ENCODE measurements around the gene NINL. TPM values are rescaled to one million over a fixed set of nuclear protein-coding genes. Genes with fewer than 3 reads are reported as not detected.
"Not testable (repeated sequence)": the region's sequence is repeated elsewhere in the genome, so short reads cannot be mapped to it uniquely, and the experiment has no call there.

NINL gene
- total RNA-seq, 4 donors from 2014 or later: 3.0 to 5.8 (median 3.7) TPM

DNA sequence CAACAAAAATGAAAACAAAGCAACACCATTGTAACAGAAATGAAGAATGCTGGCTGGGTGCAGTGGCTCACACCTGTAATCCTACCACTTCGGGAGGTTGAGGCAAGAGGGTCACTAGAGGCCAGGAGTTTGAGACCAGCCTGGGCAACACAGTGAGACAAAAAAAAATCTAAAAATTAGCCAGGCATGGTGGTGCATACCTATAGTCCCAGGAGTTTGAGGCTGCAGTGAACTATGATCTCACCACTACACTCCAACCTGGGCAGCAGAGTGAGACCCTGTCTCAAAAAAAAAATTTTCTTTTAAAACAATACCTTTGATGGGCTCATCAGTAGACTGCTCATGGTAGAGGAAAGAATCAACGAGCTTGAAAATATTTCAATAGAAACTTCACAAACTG lies 18.5 kb downstream of the NINL start:
- TF ChIP-seq POLR2A (IDR thresholded peaks at IDR 0.05; ENCODE audit: low read depth) (no peak), EP300 (IDR thresholded peaks at IDR 0.05) (no peak), CTCF (IDR thresholded peaks at IDR 0.05) (no peak), POLR2AphosphoS5 (IDR thresholded peaks at IDR 0.05) (no peak)
- Histone ChIP-seq H3K27me3 (no peaks in the 10 kb centered on the region), H3K27ac (replicated peaks in 1 of 4) (no peak overlapping the region), H3K9me3 (no peaks in the 10 kb centered on the region), H3K4me3 (no peak overlapping the region), H3K36me3 (no peaks in the 10 kb centered on the region), H3K4me1 (no peaks in the 10 kb centered on the region)
- DNase-seq (ENCODE audit: extremely low spot score): no peak
- 96% methylated on average over 2 of the region's 2 CpGs for WGBS
- intact Hi-C loops (cut with DNase I): no loop called here

GRCh38 chr20:25565578-25566157 lies 19.7 kb downstream of the NINL start:
- Histone ChIP-seq H3K27me3 (no peaks in the 10 kb centered on the region), H3K27ac (replicated peaks in 1 of 4) (no peak overlapping the region), H3K36me3 (no peaks in the 10 kb centered on the region), H3K4me3 (no peak overlapping the region), H3K9me3 (no peaks in the 10 kb centered on the region), H3K4me1 (no peaks in the 10 kb centered on the region)
- DNase-seq (ENCODE audit: extremely low spot score): no peak
- TF ChIP-seq POLR2A (IDR thresholded peaks at IDR 0.05; ENCODE audit: low read depth) (no peak), POLR2AphosphoS5 (IDR thresholded peaks at IDR 0.05) (no peak), CTCF (IDR thresholded peaks at IDR 0.05) (no peak), EP300 (IDR thresholded peaks at IDR 0.05) (no peak)
- 84% methylated on average over 6 of the region's 6 CpGs for WGBS
- intact Hi-C loops (cut with DNase I): no loop called here

GRCh38 chr20:25563876-25564275 lies 21.5 kb downstream of the NINL start:
- Histone ChIP-seq H3K9me3 (no peaks in the 10 kb centered on the region), H3K27ac (replicated peaks in 1 of 4) (no peak overlapping the region), H3K27me3 (no peaks in the 10 kb centered on the region), H3K4me1 (no peaks in the 10 kb centered on the region), H3K4me3 (no peak overlapping the region), H3K36me3 (no peaks in the 10 kb centered on the region)
- DNase-seq (ENCODE audit: extremely low spot score): no peak
- 93% methylated on average over 6 of the region's 6 CpGs for WGBS
- intact Hi-C loops (cut with DNase I): no loop called here
- no peak for TF ChIP-seq CTCF (IDR thresholded peaks at IDR 0.05)
- TF ChIP-seq EP300 (IDR thresholded peaks at IDR 0.05): no peak
- TF ChIP-seq POLR2AphosphoS5 (IDR thresholded peaks at IDR 0.05): no peak

GRCh38 chr20:25563362-25563761 lies 22.0 kb downstream of the NINL start:
- TF ChIP-seq POLR2A (IDR thresholded peaks at IDR 0.05; ENCODE audit: low read depth) (no peak), CTCF (IDR thresholded peaks at IDR 0.05) (no peak), EP300 (IDR thresholded peaks at IDR 0.05) (no peak), POLR2AphosphoS5 (IDR thresholded peaks at IDR 0.05) (no peak)
- Histone ChIP-seq H3K4me3 (no peak overlapping the region), H3K9me3 (no peaks in the 10 kb centered on the region), H3K36me3 (peaks cover 0 to 4% (median 0%) of the 10 kb centered on the region in 4 donors), H3K27ac (replicated peaks in 1 of 4) (no peak overlapping the region), H3K27me3 (no peaks in the 10 kb centered on the region), H3K4me1 (no peaks in the 10 kb centered on the region)
- DNase-seq (ENCODE audit: extremely low spot score): no peak
- intact Hi-C loops (cut with DNase I): no loop called here

DNA sequence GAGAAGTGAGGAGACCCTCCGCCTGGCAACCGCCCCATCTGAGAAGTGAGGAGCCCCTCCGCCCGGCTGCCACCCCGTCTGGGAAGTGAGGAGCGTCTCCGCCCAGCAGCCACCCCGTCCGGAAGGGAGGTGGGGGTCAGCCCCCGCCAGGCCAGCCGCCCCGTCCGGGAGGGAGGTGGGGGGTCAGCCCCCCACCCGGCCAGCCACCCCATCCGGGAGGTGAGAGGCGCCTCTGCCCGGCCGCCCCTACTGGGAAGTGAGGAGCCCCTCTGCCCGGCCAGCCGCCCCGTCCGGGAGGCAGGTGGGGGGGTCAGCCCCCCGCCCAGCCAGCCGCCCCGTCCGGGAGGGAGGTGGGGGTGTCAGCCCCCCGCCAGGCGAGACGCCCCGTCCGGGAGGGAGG lies 23.6 kb downstream of the NINL start:
- H3K27ac ChIP-seq (replicated peaks in 1 of 4); DNase-seq (ENCODE audit: extremely low spot score); intact Hi-C loops (cut with DNase I); H3K36me3 ChIP-seq; H3K4me3 ChIP-seq; H3K4me1 ChIP-seq; H3K27me3 ChIP-seq; H3K9me3 ChIP-seq: not testable (repeated sequence)
- no CpG with 5 or more reads among the region's 31 CpGs for WGBS

Data from esophagus muscularis mucosa (tissue), 4 donors.